ENCODE measurements around the gene DTX1. TPM values are rescaled to one million over a fixed set of nuclear protein-coding genes. Genes with fewer than 3 reads are reported as not detected.
"Not testable (repeated sequence)": the region's sequence is repeated elsewhere in the genome, so short reads cannot be mapped to it uniquely, and the experiment has no call there.

DTX1 gene
- total RNA-seq, 1 donor from 2014 or later, result 62.8 TPM

- Mint-ChIP-seq H3K27me3 (ENCODE audit: unreplicated experiment) (peaks cover 9% of the 10 kb centered on the region), H3K4me1 (ENCODE audit: unreplicated experiment) (no peaks in the 10 kb centered on the region), H3K27ac (ENCODE audit: unreplicated experiment) (no peak overlapping the region), H3K36me3 (ENCODE audit: low read depth, unreplicated experiment) (no peaks in the 10 kb centered on the region), H3K9me3 (ENCODE audit: unreplicated experiment) (no peaks in the 10 kb centered on the region), H3K4me3 (ENCODE audit: unreplicated experiment) (no peak overlapping the region)
- no peak for TF ChIP-seq CTCF (IDR thresholded peaks at IDR 0.05; ENCODE audit: unreplicated experiment)
- DNase-seq (ENCODE audit: low spot score), result no peak
Measured at GRCh38 chr12:113137861-113138783, 81.6 kb downstream of the DTX1 start.

GRCh38 chr12:113138826-113139225 is 82.3 kb downstream of the DTX1 start:
- DNase-seq (ENCODE audit: low spot score), result no peak
- Mint-ChIP-seq H3K36me3 (ENCODE audit: low read depth, unreplicated experiment) (no peaks in the 10 kb centered on the region), H3K9me3 (ENCODE audit: unreplicated experiment) (no peaks in the 10 kb centered on the region), H3K4me3 (ENCODE audit: unreplicated experiment) (no peak overlapping the region), H3K27ac (ENCODE audit: unreplicated experiment) (no peak overlapping the region), H3K4me1 (ENCODE audit: unreplicated experiment) (no peaks in the 10 kb centered on the region), H3K27me3 (ENCODE audit: unreplicated experiment) (peaks cover 8% of the 10 kb centered on the region)
- no peak for TF ChIP-seq CTCF (IDR thresholded peaks at IDR 0.05; ENCODE audit: unreplicated experiment)

DNA sequence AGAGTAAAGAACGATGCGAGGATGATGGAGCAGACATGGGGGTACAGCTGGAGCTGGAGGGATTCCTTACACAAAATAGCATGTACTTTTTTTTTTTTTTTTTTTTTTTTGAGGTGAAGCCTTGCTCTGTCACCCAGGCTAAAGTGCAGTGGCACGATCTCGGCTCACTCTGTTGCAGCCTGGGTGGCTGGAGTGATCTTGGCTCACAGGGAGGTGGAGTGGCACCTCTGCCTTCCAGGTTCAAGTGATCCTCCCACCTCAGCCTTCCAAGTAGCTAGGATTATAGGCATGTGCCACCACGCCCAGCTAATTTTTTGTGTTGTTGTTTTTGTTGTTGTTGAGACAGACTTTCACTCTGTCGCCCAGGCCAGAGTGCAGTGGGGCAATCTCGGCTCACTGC is 84.2 kb downstream of the DTX1 start:
- H3K27me3 Mint-ChIP-seq (ENCODE audit: unreplicated experiment), result peaks cover 8% of the 10 kb centered on the region
- H3K4me3 Mint-ChIP-seq (ENCODE audit: unreplicated experiment), result no peak overlapping the region
- H3K4me1 Mint-ChIP-seq (ENCODE audit: unreplicated experiment), result no peaks in the 10 kb centered on the region
- no peak for DNase-seq (ENCODE audit: low spot score)
- TF ChIP-seq CTCF (IDR thresholded peaks at IDR 0.05; ENCODE audit: unreplicated experiment), result no peak
- H3K36me3 Mint-ChIP-seq (ENCODE audit: low read depth, unreplicated experiment), result no peaks in the 10 kb centered on the region
- no peak overlapping the region for H3K27ac Mint-ChIP-seq (ENCODE audit: unreplicated experiment)
- no peaks in the 10 kb centered on the region for H3K9me3 Mint-ChIP-seq (ENCODE audit: unreplicated experiment)

DNA sequence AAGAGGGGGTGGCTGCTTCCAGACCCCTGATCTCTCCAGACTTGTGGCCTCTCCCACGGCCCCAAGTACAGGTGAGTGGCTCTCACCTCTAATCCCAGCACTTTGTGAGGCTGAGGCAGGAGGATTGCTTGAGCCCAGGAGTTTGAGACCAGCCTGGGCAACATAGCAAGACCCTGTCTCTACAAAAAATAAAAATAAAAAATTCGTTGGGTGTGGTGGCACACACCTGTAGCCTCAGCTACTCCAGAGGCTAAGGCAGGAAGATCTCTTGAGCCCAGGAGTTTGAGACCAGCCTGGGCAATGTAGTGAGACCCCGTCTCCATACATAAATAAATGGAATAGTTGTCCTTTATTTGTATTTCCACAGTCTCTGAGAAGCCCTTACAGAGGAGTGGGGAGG is 85.2 kb downstream of the DTX1 start:
- H3K9me3 Mint-ChIP-seq (ENCODE audit: unreplicated experiment); H3K36me3 Mint-ChIP-seq (ENCODE audit: low read depth, unreplicated experiment); H3K27ac Mint-ChIP-seq (ENCODE audit: unreplicated experiment); H3K4me3 Mint-ChIP-seq (ENCODE audit: unreplicated experiment); H3K4me1 Mint-ChIP-seq (ENCODE audit: unreplicated experiment); H3K27me3 Mint-ChIP-seq (ENCODE audit: unreplicated experiment); DNase-seq (ENCODE audit: low spot score): not testable (repeated sequence)

GRCh38 chr12:113142173-113142885 is 85.8 kb downstream of the DTX1 start:
- H3K27me3 Mint-ChIP-seq (ENCODE audit: unreplicated experiment), result peaks cover 5% of the 10 kb centered on the region
- H3K9me3 Mint-ChIP-seq (ENCODE audit: unreplicated experiment), result no peaks in the 10 kb centered on the region
- no peak overlapping the region for H3K27ac Mint-ChIP-seq (ENCODE audit: unreplicated experiment)
- DNase-seq (ENCODE audit: low spot score), result no peak
- H3K4me3 Mint-ChIP-seq (ENCODE audit: unreplicated experiment), result no peak overlapping the region
- no peaks in the 10 kb centered on the region for H3K4me1 Mint-ChIP-seq (ENCODE audit: unreplicated experiment)
- H3K36me3 Mint-ChIP-seq (ENCODE audit: low read depth, unreplicated experiment), result no peaks in the 10 kb centered on the region
- TF ChIP-seq CTCF (IDR thresholded peaks at IDR 0.05; ENCODE audit: unreplicated experiment), result no peak
